Trophoblast cell (in vitro differentiated cells and primary cell): ENCODE measurements around the gene XYLT1.

Source experiments
- DNase-seq, 2 donors: peaks; one replicate each; pipeline ENCODE4 v3.0.0-alpha.2; 2016
- H2AFZ ChIP-seq: 2 replicates; pipeline ENCODE4 v1.6.1; 2013; ENCODE audit warnings: low read length, moderate library complexity, mild to moderate bottlenecking; ENCODE audit not compliant: insufficient read depth, poor library complexity
- H2AK5ac ChIP-seq: 2 replicates; pipeline ENCODE4 v1.6.1; 2013; ENCODE audit warnings: mild to moderate bottlenecking, low read length
- H2BK120ac ChIP-seq: 2 replicates; pipeline ENCODE4 v1.6.1; 2013; ENCODE audit warnings: low read length, mild to moderate bottlenecking, moderate library complexity; ENCODE audit not compliant: insufficient read depth, poor library complexity
- H2BK12ac ChIP-seq: 2 replicates; pipeline ENCODE4 v1.6.1; 2013; ENCODE audit warnings: mild to moderate bottlenecking, low read length, moderate library complexity
- H2BK5ac ChIP-seq: 2 replicates; pipeline ENCODE4 v1.6.1; 2013; ENCODE audit warnings: low read length, low read depth, moderate library complexity, mild to moderate bottlenecking; ENCODE audit not compliant: poor library complexity
- H3K14ac ChIP-seq: 2 replicates; pipeline ENCODE4 v1.6.1; 2013; ENCODE audit warnings: mild to moderate bottlenecking, low read length
- H3K18ac ChIP-seq: 2 replicates; pipeline ENCODE4 v1.6.1; 2013; ENCODE audit warnings: mild to moderate bottlenecking, low read length
- H3K23ac ChIP-seq: 2 replicates; pipeline ENCODE4 v1.6.1; 2013; ENCODE audit warnings: low read length
- H3K27ac ChIP-seq: 2 replicates; pipeline ENCODE4 v1.5.1; 2013; ENCODE audit warnings: low read depth, mild to moderate bottlenecking, inconsistent platforms, low read length, moderate library complexity
- H3K27me3 ChIP-seq: 2 replicates; pipeline ENCODE4 v1.6.1; 2013; ENCODE audit warnings: inconsistent platforms, mild to moderate bottlenecking, low read length, moderate library complexity; ENCODE audit not compliant: insufficient read depth
- H3K36me3 ChIP-seq, 2 experiments: 1 replicate in 1 of 2; 2 replicates in 1 of 2; pipeline ENCODE4 v1.6.1; 2013; ENCODE audit warnings: low read length in 2 of 2, mild to moderate bottlenecking in 2 of 2, moderate library complexity in 1 of 2; ENCODE audit not compliant: insufficient read depth in 2 of 2, control insufficient read depth in 1 of 2
- H3K4ac ChIP-seq: 2 replicates; pipeline ENCODE4 v1.6.1; 2013; ENCODE audit warnings: low read depth, mild to moderate bottlenecking, low read length, moderate library complexity
- H3K4me1 ChIP-seq, 2 experiments: 1 replicate in 1 of 2; 2 replicates in 1 of 2; pipeline ENCODE4 v1.6.1; 2013; ENCODE audit warnings: low read length in 2 of 2, mild to moderate bottlenecking in 2 of 2, moderate library complexity in 1 of 2; ENCODE audit not compliant: insufficient read depth in 2 of 2, control insufficient read depth in 1 of 2
- H3K4me2 ChIP-seq: 2 replicates; pipeline ENCODE4 v1.6.1; 2013; ENCODE audit warnings: inconsistent platforms, mild to moderate bottlenecking, low read length, moderate library complexity
- H3K4me3 ChIP-seq: 2 replicates; pipeline ENCODE4 v1.5.1; 2013; ENCODE audit warnings: mild to moderate bottlenecking, low read depth, low read length, inconsistent platforms
- H3K79me1 ChIP-seq: one replicate; pipeline ENCODE4 v1.6.1; 2013; ENCODE audit warnings: low read length
- H3K79me2 ChIP-seq: 2 replicates; pipeline ENCODE4 v1.6.1; 2013; ENCODE audit warnings: low read length, mild to moderate bottlenecking; ENCODE audit not compliant: control insufficient read depth, insufficient read depth, poor library complexity
- H3K9ac ChIP-seq: 2 replicates; pipeline ENCODE4 v1.6.1; 2013; ENCODE audit warnings: mild to moderate bottlenecking, low read length
- H3K9me3 ChIP-seq: 2 replicates; pipeline ENCODE4 v1.6.1; 2013; ENCODE audit warnings: low read depth, mild to moderate bottlenecking, control low read depth, inconsistent platforms, low read length; ENCODE audit not compliant: insufficient read depth
- H4K12ac ChIP-seq: 2 replicates; pipeline ENCODE4 v1.6.1; 2013; ENCODE audit warnings: low read depth, mild to moderate bottlenecking, low read length, moderate library complexity
- H4K8ac ChIP-seq: 2 replicates; pipeline ENCODE4 v1.6.1; 2013; ENCODE audit warnings: low read depth, mild to moderate bottlenecking, low read length, moderate library complexity
- H4K91ac ChIP-seq: one replicate; pipeline ENCODE4 v1.6.1; 2013; ENCODE audit warnings: low read depth, mild to moderate bottlenecking, low read length, moderate library complexity
- WGBS: extraction: QIAGEN DNeasy Blood & Tissue Kit; methylation state at CpG from one replicate; pipeline ENCODE4 v1.1.7; 2013; ENCODE audit warnings: missing lambda C conversion rate; ENCODE audit not compliant: insufficient read length, insufficient coverage; ENCODE audit errors: extremely low coverage; 5-methylcytosine and 5-hydroxymethylcytosine counted together

The XYLT1 gene

DNA sequence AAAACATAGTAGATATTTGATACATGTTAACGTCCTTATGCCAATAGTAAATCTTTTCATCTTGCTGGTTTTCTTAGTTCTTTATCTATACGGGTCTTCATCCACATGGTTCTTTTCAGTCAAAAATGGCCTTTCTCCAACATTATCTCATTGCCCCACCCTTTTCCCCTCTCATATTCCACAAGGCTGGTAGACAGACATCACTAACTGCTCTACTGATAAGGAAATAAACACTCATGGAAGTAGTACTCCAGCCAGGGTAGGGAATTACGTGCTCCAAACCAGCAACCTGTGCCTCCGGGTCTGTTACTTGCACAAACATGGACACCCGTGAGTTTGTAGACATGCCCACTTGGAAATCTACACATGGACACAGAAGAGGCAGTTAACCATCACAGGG is 141.4 kb downstream of the XYLT1 start:
- Histone ChIP-seq H3K79me1 (no peaks in the 10 kb centered on the region), H3K4me3 (no peak overlapping the region), H3K9me3 (no peaks in the 10 kb centered on the region), H3K23ac (no peak overlapping the region), H3K14ac (no peak overlapping the region), H3K27me3 (no peaks in the 10 kb centered on the region), H3K27ac (no peak overlapping the region), H3K4me2 (no peak overlapping the region), H3K18ac (no peak overlapping the region), H3K79me2 (no peaks in the 10 kb centered on the region), H3K36me3 (no peaks in the 10 kb centered on the region), H4K8ac (no peak overlapping the region), H2BK5ac (no peak overlapping the region), H2BK120ac (no peak overlapping the region), H4K12ac (no peak overlapping the region), H2AFZ (no peak overlapping the region), H2BK12ac (no peak overlapping the region), H4K91ac (no peak overlapping the region), H3K9ac (no peak overlapping the region), H3K4me1 (no peaks in the 10 kb centered on the region), H3K4ac (no peak overlapping the region), H2AK5ac (no peak overlapping the region)
- peak in 1 of 2 donors; percentile 23 for DNase-seq
- no CpG with 5 or more reads among the region's 5 CpGs for WGBS

- no peak overlapping the region for H2AK5ac ChIP-seq
- no peak overlapping the region for H4K91ac ChIP-seq
- WGBS: no CpG with 5 or more reads among the region's 9 CpGs
- H3K36me3 ChIP-seq: no peaks in the 10 kb centered on the region
- H3K27me3 ChIP-seq: no peaks in the 10 kb centered on the region
- no peak overlapping the region for H3K4ac ChIP-seq
- H3K9me3 ChIP-seq: no peaks in the 10 kb centered on the region
- no peak overlapping the region for H2BK5ac ChIP-seq
- no peak overlapping the region for H4K12ac ChIP-seq
- H2AFZ ChIP-seq: no peak overlapping the region
- H3K18ac ChIP-seq: no peak overlapping the region
- no peak overlapping the region for H2BK12ac ChIP-seq
- no peak overlapping the region for H4K8ac ChIP-seq
- H3K23ac ChIP-seq: no peak overlapping the region
- H3K79me2 ChIP-seq: no peaks in the 10 kb centered on the region
- no peak overlapping the region for H3K9ac ChIP-seq
- DNase-seq: no peak
- H3K4me1 ChIP-seq: no peaks in the 10 kb centered on the region
- no peaks in the 10 kb centered on the region for H3K79me1 ChIP-seq
- H2BK120ac ChIP-seq: no peak overlapping the region
- H3K14ac ChIP-seq: no peak overlapping the region
- H3K4me2 ChIP-seq: no peak overlapping the region
- H3K27ac ChIP-seq: no peak overlapping the region
- no peak overlapping the region for H3K4me3 ChIP-seq
Measured at GRCh38 chr16:17328932-17329331, 141.8 kb downstream of the XYLT1 start.

DNA sequence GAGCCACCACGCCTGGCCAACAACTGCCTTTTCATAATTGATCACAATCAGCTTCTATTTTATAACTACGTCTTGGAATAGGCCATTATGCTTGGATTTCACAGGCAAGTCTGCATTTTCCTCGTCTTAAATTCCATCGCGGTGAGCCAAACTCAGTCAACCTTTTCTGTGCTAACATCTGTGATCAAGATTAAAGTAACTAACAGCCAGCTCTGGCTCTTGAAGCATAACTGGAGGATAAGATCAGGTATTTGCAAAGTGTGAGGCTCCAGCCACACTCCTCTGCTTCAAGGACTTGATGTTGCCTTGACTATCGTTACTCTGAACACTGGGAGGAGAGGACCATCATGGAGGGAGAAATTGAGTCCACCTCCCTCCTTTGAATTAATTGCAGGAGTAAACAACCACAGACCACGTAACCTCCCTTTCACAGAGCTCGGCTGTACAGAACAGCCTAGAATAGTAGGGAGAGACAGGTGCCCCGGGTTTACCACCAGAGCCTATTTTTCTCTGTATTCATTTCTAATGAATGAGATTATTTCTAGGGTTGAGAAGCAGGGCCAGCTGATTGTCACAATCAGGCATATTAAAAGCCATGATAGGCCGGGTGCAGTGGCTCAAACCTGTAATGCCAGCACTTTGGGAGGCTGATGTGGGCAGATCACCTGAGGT is 143.0 kb downstream of the XYLT1 start:
- Histone ChIP-seq H3K79me1 (no peaks in the 10 kb centered on the region), H3K14ac (no peak overlapping the region), H3K9me3 (no peaks in the 10 kb centered on the region), H3K27ac (no peak overlapping the region), H2BK12ac (no peak overlapping the region), H3K18ac (no peak overlapping the region), H2AFZ (no peak overlapping the region), H3K36me3 (no peaks in the 10 kb centered on the region), H2BK120ac (no peak overlapping the region), H2BK5ac (no peak overlapping the region), H4K12ac (no peak overlapping the region), H3K4me1 (no peaks in the 10 kb centered on the region), H3K4ac (no peak overlapping the region), H3K23ac (no peak overlapping the region), H2AK5ac (no peak overlapping the region), H4K8ac (no peak overlapping the region), H3K4me2 (no peak overlapping the region), H4K91ac (no peak overlapping the region), H3K4me3 (no peak overlapping the region), H3K27me3 (no peaks in the 10 kb centered on the region), H3K79me2 (no peaks in the 10 kb centered on the region), H3K9ac (no peak overlapping the region)
- WGBS: no CpG with 5 or more reads among the region's 10 CpGs
- DNase-seq: peak; percentile 73 to 85

DNA sequence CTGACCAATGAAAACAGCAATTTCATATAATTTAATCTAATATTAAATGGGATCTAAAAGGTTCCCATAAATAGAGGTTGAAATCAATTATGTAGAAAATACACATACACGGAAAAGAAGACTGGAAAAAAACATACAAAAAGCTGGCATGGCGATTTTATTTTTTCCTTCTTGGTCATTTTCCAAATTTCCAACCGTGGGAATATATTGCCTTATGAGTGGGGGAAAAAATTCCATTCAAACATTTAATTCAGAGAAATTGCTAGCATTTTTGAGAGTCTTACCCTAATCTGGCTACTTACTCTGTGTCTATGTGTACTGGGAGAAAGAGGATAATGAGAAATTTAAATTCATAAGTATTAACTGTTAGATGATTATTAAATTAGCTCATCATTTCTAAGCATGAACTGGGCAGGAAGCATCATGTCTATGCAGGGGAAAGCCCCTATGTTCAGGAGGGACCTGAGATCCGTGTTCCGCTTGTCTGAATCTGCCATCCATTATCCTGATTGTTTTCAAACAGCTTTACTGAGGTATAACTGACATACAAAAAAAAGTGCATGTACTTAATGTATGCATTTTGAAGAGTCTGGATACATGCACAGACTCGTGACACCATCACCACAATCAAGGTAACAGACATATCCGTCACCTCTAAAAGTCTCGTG is 145.2 kb downstream of the XYLT1 start:
- Histone ChIP-seq H3K4me1 (no peaks in the 10 kb centered on the region), H3K18ac (no peak overlapping the region), H3K79me2 (no peaks in the 10 kb centered on the region), H3K79me1 (no peaks in the 10 kb centered on the region), H3K4ac (no peak overlapping the region), H4K8ac (no peak overlapping the region), H2BK120ac (no peak overlapping the region), H3K27me3 (no peaks in the 10 kb centered on the region), H2BK12ac (no peak overlapping the region), H3K4me2 (no peak overlapping the region), H2AK5ac (no peak overlapping the region), H3K36me3 (no peaks in the 10 kb centered on the region), H3K9me3 (no peaks in the 10 kb centered on the region), H3K14ac (no peak overlapping the region), H4K91ac (no peak overlapping the region), H3K9ac (no peak overlapping the region), H2AFZ (no peak overlapping the region), H3K4me3 (no peak overlapping the region), H4K12ac (no peak overlapping the region), H3K23ac (no peak overlapping the region), H2BK5ac (no peak overlapping the region), H3K27ac (no peak overlapping the region)
- no CpG with 5 or more reads among the region's 8 CpGs for WGBS
- no peak for DNase-seq
